ENCODE data around the gene FIGN.

GRCh38 chr2:163715668-163716067, 20.1 kb downstream of the FIGN start:
- TF ChIP-seq SUZ12 (IDR thresholded peaks at IDR 0.05; ENCODE audit: extremely low read depth, insufficient read depth, insufficient read length) (no peak), ZNF274 (IDR thresholded peaks at IDR 0.05; ENCODE audit: low read depth, low read length) (no peak), YY1 (IDR thresholded peaks at IDR 0.05; ENCODE audit: insufficient read depth, insufficient read length) (no peak)

Measured in NT2/D1 (cell line).